Neural progenitor cell (in vitro differentiated cells): Measurements from ENCODE around the gene COL25A1.

Experiments used
- EZH2phosphoT487 ChIP-seq: fragments of 200-600 bp; sonication (generic); IDR thresholded peaks from 2 replicates; pipeline ENCODE4 v1.6.1; 2017; ENCODE audit warnings: antibody characterized with exemption
- TF ChIP-seq, protein P1 (sequence below): fragments of 200-600 bp; sonication (generic); IDR thresholded peaks from 2 replicates; pipeline ENCODE4 v1.5.1; 2017; ENCODE audit warnings: antibody characterized with exemption, mild to moderate bottlenecking

GRCh38 chr4:109004418-109004817 is 298.0 kb downstream of the COL25A1 start:
- TF ChIP-seq, protein P1, sequence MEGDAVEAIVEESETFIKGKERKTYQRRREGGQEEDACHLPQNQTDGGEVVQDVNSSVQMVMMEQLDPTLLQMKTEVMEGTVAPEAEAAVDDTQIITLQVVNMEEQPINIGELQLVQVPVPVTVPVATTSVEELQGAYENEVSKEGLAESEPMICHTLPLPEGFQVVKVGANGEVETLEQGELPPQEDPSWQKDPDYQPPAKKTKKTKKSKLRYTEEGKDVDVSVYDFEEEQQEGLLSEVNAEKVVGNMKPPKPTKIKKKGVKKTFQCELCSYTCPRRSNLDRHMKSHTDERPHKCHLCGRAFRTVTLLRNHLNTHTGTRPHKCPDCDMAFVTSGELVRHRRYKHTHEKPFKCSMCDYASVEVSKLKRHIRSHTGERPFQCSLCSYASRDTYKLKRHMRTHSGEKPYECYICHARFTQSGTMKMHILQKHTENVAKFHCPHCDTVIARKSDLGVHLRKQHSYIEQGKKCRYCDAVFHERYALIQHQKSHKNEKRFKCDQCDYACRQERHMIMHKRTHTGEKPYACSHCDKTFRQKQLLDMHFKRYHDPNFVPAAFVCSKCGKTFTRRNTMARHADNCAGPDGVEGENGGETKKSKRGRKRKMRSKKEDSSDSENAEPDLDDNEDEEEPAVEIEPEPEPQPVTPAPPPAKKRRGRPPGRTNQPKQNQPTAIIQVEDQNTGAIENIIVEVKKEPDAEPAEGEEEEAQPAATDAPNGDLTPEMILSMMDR = no peak
- TF ChIP-seq EZH2phosphoT487 = no peak
